H1 (cell line): ENCODE measurements around the gene GDPD1. TPM values are rescaled to one million over a fixed set of nuclear protein-coding genes. Genes with fewer than 3 reads are reported as not detected.

Experiments
- CTCF ChIA-PET: fragments of 300-600 bp; sonication (Branson Sonifier 250); formaldehyde crosslinking; loops from one replicate; lab custom pipeline; 2021; ENCODE audit not compliant: partially characterized antibody; lab: Charles Lee
- POLR2A ChIA-PET: fragments of 300-600 bp; sonication (Branson Sonifier 250); formaldehyde crosslinking; loops from one replicate; lab custom pipeline; 2021; ENCODE audit warnings: inconsistent platforms; ENCODE audit not compliant: partially characterized antibody; lab: Charles Lee
- DNase-seq, 2 experiments: peaks; one replicate each; pipeline versions ENCODE4 v3.0.0 to v3.0.0-alpha.2; 2010 to 2022; ENCODE audit warnings: low spot score in 2 of 2, low read depth in 1 of 2, mixed read lengths in 1 of 2
- FAIRE-seq: peaks from 2 replicates; lab custom pipeline; 2011; peaks lifted over from hg19 to GRCh38; lab: Jason Lieb, UNC
- H2AFZ ChIP-seq: 2 replicates; pipeline ENCODE4 v1.8.1; 2012; ENCODE audit warnings: low read length, inconsistent platforms
- H2AK5ac ChIP-seq: 2 replicates; pipeline ENCODE4 v1.6.1; 2013; ENCODE audit warnings: low read depth, low read length
- H2BK120ac ChIP-seq: replicated peaks from 2 replicates; pipeline ENCODE3; 2013; ENCODE audit warnings: low read depth, low read length, inconsistent platforms
- H2BK12ac ChIP-seq: 2 replicates; pipeline ENCODE4 v1.6.1; 2013; ENCODE audit warnings: low read depth, low read length
- H2BK15ac ChIP-seq: 2 replicates; pipeline ENCODE4 v1.6.1; 2013; ENCODE audit warnings: low read length
- H2BK20ac ChIP-seq: 2 replicates; pipeline ENCODE4 v1.6.1; 2013; ENCODE audit warnings: low read length
- H2BK5ac ChIP-seq: 2 replicates; pipeline ENCODE4 v1.6.1; 2013; ENCODE audit warnings: low read depth, low read length
- H3K14ac ChIP-seq: 2 replicates; pipeline ENCODE4 v1.6.1; 2013; ENCODE audit warnings: inconsistent platforms; ENCODE audit not compliant: insufficient read length
- H3K18ac ChIP-seq: 2 replicates; pipeline ENCODE4 v1.6.1; 2013; ENCODE audit warnings: low read length; ENCODE audit errors: extremely low read depth
- H3K23ac ChIP-seq: 2 replicates; pipeline ENCODE4 v1.6.1; 2013; ENCODE audit warnings: inconsistent platforms; ENCODE audit not compliant: insufficient read length
- H3K23me2 ChIP-seq: 2 replicates; pipeline ENCODE4 v1.6.1; 2013; ENCODE audit warnings: low read depth, low read length
- H3K27ac ChIP-seq: 2 replicates; pipeline ENCODE4 v1.6.1; 2011; ENCODE audit warnings: low read depth, low read length, inconsistent platforms
- H3K27me3 ChIP-seq, 4 experiments: replicated peaks in 1 of 4; 1 replicate in 1 of 4; 2 replicates in 3 of 4; pipeline versions ENCODE4 v1.6.1 to v1.8.1; 2011 to 2013; ENCODE audit warnings: low read length in 3 of 4, mild to moderate bottlenecking in 3 of 4, inconsistent platforms in 2 of 4, mixed read lengths in 2 of 4, moderate library complexity in 1 of 4; ENCODE audit not compliant: control insufficient read depth in 3 of 4, insufficient read depth in 3 of 4; ENCODE audit errors: extremely low read depth in 1 of 4
- H3K36me3 ChIP-seq, 4 experiments: 2 replicates each; pipeline versions ENCODE4 v1.6.1 to v1.8.1; 2011 to 2013; ENCODE audit warnings: mild to moderate bottlenecking in 4 of 4, low read length in 3 of 4, moderate library complexity in 2 of 4, control low read depth in 1 of 4, inconsistent platforms in 1 of 4; ENCODE audit not compliant: insufficient read depth in 4 of 4, control insufficient read depth in 2 of 4
- H3K4ac ChIP-seq: replicated peaks from 2 replicates; pipeline ENCODE3; 2013; ENCODE audit warnings: low read length, low read depth, mixed read lengths, inconsistent platforms; ENCODE audit not compliant: insufficient read length
- H3K4me1 ChIP-seq, 4 experiments: replicated peaks in 1 of 4; 1 replicate in 1 of 4; 2 replicates in 3 of 4; pipeline versions ENCODE4 v1.6.1 to v1.8.1; 2011 to 2013; ENCODE audit warnings: low read length in 3 of 4, inconsistent platforms in 2 of 4, mixed read lengths in 1 of 4; ENCODE audit not compliant: insufficient read depth in 4 of 4, control insufficient read depth in 3 of 4
- H3K4me2 ChIP-seq, 2 experiments: 2 replicates each; pipeline versions ENCODE4 v1.6.1 to v1.8.1; 2011 to 2013; ENCODE audit warnings: low read depth in 2 of 2, low read length in 2 of 2, control low read depth in 1 of 2, inconsistent platforms in 1 of 2, mild to moderate bottlenecking in 1 of 2; ENCODE audit not compliant: insufficient read depth in 1 of 2
- H3K4me3 ChIP-seq, 4 experiments: fragments of 200-600, 300-600 bp in 1 of 4; sonication (generic), shearing (Covaris generic), sonication (Bioruptor Twin) in 1 of 4; 2 replicates each; pipeline versions ENCODE4 v1.5.1 to v1.8.1; 2011 to 2016; ENCODE audit warnings: low read length in 4 of 4, low read depth in 3 of 4, control low read depth in 2 of 4, inconsistent platforms in 2 of 4, mild to moderate bottlenecking in 2 of 4, mixed read lengths in 1 of 4, moderate library complexity in 1 of 4; ENCODE audit not compliant: insufficient read depth in 2 of 4; ENCODE audit errors: extremely low read depth in 1 of 4
- H3K56ac ChIP-seq: replicated peaks from 2 replicates; pipeline ENCODE3; 2013; ENCODE audit warnings: low read depth, mild to moderate bottlenecking, mixed read lengths, low read length, inconsistent platforms; ENCODE audit not compliant: insufficient read length
- H3K79me1 ChIP-seq: 2 replicates; pipeline ENCODE4 v1.6.1; 2013; ENCODE audit warnings: low read depth, low read length, control low read depth
- H3K79me2 ChIP-seq, 2 experiments: 2 replicates each; pipeline versions ENCODE4 v1.6.1 to v1.8.1; 2012 to 2013; ENCODE audit warnings: low read length in 2 of 2, mild to moderate bottlenecking in 2 of 2, inconsistent platforms in 1 of 2; ENCODE audit not compliant: insufficient read depth in 2 of 2, control insufficient read depth in 1 of 2
- H3K9ac ChIP-seq, 4 experiments: replicated peaks in 1 of 4; 1 replicate in 1 of 4; 2 replicates in 3 of 4; pipeline versions ENCODE4 v1.6.1 to v1.8.1; 2011 to 2013; ENCODE audit warnings: low read depth in 3 of 4, low read length in 3 of 4, control low read depth in 2 of 4, mild to moderate bottlenecking in 2 of 4, moderate library complexity in 2 of 4, inconsistent platforms in 1 of 4; ENCODE audit errors: extremely low read depth in 1 of 4
- H3K9me3 ChIP-seq, 2 experiments: 2 replicates each; pipeline versions ENCODE4 v1.6.1 to v1.8.1; 2012 to 2013; ENCODE audit warnings: mild to moderate bottlenecking in 2 of 2, moderate library complexity in 2 of 2, control low read depth in 1 of 2, inconsistent platforms in 1 of 2, low read depth in 1 of 2, low read length in 1 of 2, mixed read lengths in 1 of 2; ENCODE audit not compliant: insufficient read depth in 2 of 2
- H4K20me1 ChIP-seq, 2 experiments: replicated peaks in 1 of 2; 2 replicates each; pipeline versions ENCODE3 to v1.8.1; 2011 to 2013; ENCODE audit warnings: inconsistent platforms in 2 of 2, low read length in 2 of 2, mild to moderate bottlenecking in 1 of 2; ENCODE audit not compliant: insufficient read depth in 2 of 2, control insufficient read depth in 1 of 2
- H4K5ac ChIP-seq: 2 replicates; pipeline ENCODE4 v1.6.1; 2013; ENCODE audit warnings: low read length, low read depth, mixed read lengths, inconsistent platforms; ENCODE audit not compliant: insufficient read length
- H4K8ac ChIP-seq: 2 replicates; pipeline ENCODE4 v1.8.0; 2013; ENCODE audit warnings: mild to moderate bottlenecking, moderate library complexity, low read length, inconsistent platforms; ENCODE audit not compliant: insufficient read depth; ENCODE audit errors: extremely low read depth
- H4K91ac ChIP-seq: replicated peaks from 2 replicates; pipeline ENCODE3; 2013; ENCODE audit warnings: low read length, mixed read lengths, inconsistent platforms; ENCODE audit not compliant: insufficient read length
- BACH1 ChIP-seq: IDR thresholded peaks from 2 replicates; pipeline ENCODE4 v1.6.1; 2012; ENCODE audit warnings: low read length, improper control_type of control experiment
- EZH2 ChIP-seq: fragments of 200-600 bp; sonication (generic); IDR thresholded peaks from 2 replicates; pipeline ENCODE4 v1.7.1; 2012; ENCODE audit warnings: low read depth, mild to moderate bottlenecking, moderate library complexity, low read length, inconsistent platforms; ENCODE audit not compliant: severe bottlenecking
- GABPA ChIP-seq: IDR thresholded peaks from 2 replicates; pipeline ENCODE4 v1.6.1; 2011; ENCODE audit warnings: mild to moderate bottlenecking, low read length, moderate library complexity, borderline replicate concordance; ENCODE audit not compliant: insufficient read depth
- GTF2F1 ChIP-seq: IDR thresholded peaks from 2 replicates; pipeline ENCODE4 v1.6.1; 2012; ENCODE audit warnings: low read depth, low read length, improper control_type of control experiment, borderline replicate concordance
- MAFK ChIP-seq: IDR thresholded peaks from 2 replicates; pipeline ENCODE4 v1.6.1; 2012; ENCODE audit warnings: low read depth, mild to moderate bottlenecking, improper control_type of control experiment, low read length
- NRF1 ChIP-seq: IDR thresholded peaks from 2 replicates; pipeline ENCODE4 v1.6.1; 2011; ENCODE audit warnings: mild to moderate bottlenecking, low read depth, low read length, improper control_type of control experiment
- TAF1 ChIP-seq: IDR thresholded peaks from 2 replicates; pipeline ENCODE4 v1.6.1; 2011; ENCODE audit warnings: mild to moderate bottlenecking, low read depth, low read length
- WGBS, 2 experiments: shearing (Covaris generic) in 1 of 2; methylation state at CpG; one replicate each; pipeline versions ENCODE4 v1.1.6 to v1.1.7; 2013 to 2015; ENCODE audit warnings: low lambda C conversion rate in 2 of 2, mixed read lengths in 2 of 2, inconsistent platforms in 1 of 2, low coverage in 1 of 2, missing lambda C conversion rate in 1 of 2; ENCODE audit not compliant: insufficient replicate concordance in 2 of 2, insufficient coverage in 1 of 2, insufficient read length in 1 of 2; ENCODE audit errors: extremely low coverage in 1 of 2, missing lambda C conversion rate in 1 of 2; 5-methylcytosine and 5-hydroxymethylcytosine counted together
- polyA plus RNA-seq, 7 experiments: library from polyadenylated mRNA; depleted of rRNA in 3 of 7; stranded (reverse) in 5 of 7; unstranded in 2 of 7; fragments of >200 nt in 5 of 7; fragments of 200-250 nt in 2 of 7; gene quantifications; 1 replicate in 5 of 7; 2 replicates in 1 of 7; 4 replicates in 1 of 7; pipeline versions ENCODE4 v1.2.1 to v1.2.3, GENCODE V29; 2011 to 2013; ENCODE audit warnings: missing spikeins in 2 of 7, mixed read lengths in 2 of 7
- total RNA-seq: library from RNA; stranded (reverse); fragmentation: NEBNext Ultra II Directional; extraction: Animal tissue kit (Norgen Biotek cat#: 25700); gene quantifications from 2 replicates; pipeline ENCODE4 v1.2.1, GENCODE V29; 2021

The GDPD1 gene
- total and polyA plus RNA-seq, 2 of the 8 experiments (the other 6 are each of a cell fraction or from before 2014, with no cell fraction given), result 3.2 to 7.7 TPM

DNA sequence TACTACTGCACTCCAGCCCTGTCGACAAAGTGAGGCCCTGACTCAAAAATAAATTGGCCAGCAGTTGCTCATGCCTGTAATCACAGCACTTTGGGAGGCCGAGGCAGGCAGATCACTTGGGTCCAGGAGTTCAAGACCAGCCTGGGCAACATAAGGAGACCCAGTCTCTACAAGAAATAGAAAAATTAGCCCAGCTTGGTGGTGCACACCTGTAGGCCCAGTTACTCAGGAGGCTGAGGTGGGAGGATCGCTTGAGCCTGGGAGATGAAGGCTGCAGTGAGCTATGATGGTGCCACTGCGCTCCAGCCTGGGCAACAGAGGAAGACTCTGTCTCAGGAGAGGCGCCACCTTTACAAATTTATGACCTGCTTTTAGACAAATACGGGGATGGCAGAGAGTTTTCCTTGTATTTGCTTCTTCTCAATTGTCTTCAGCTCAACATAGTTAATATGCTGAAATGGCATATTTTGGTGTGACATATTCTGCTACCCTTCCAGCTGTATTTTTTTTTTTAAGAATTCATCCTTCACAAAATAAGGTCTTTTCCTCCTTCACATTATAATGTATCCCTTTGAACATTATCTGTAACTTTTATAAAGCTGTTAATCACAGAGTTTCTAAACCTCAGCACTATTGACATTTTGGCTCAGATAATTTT, 90.1 kb downstream of the GDPD1 start:
- WGBS, 2 experiments, result 91% methylated on average over 6 of the region's 6 CpGs; no CpG with 5 or more reads in 1 of the 2 experiments
- H4K20me1 ChIP-seq, result no peaks in the 10 kb centered on the region
- no peak overlapping the region for H3K4me2 ChIP-seq
- H3K23ac ChIP-seq, result no peak overlapping the region
- no peak overlapping the region for H3K4me3 ChIP-seq
- ChIA-PET POLR2A (interaction anchor here (0.6 kb wide), 1 partner anchor 217 kb away, joined by 3 read pairs; no protein-coding TSS in a partner anchor), CTCF (interaction anchor here (0.6 to 18.5 kb wide), 31 partner anchors 9 to 581 kb away, joined by 3 to 299 read pairs (median 4); partner anchors contain the start of gene YPEL2)
- no peak overlapping the region for H3K18ac ChIP-seq
- no peak for TF ChIP-seq TAF1
- no peak for TF ChIP-seq BACH1
- peak; percentile 64; the same call in 1 of the 2 replicates for TF ChIP-seq MAFK
- no peak for TF ChIP-seq EZH2
- no peak for TF ChIP-seq GABPA
- no peak for TF ChIP-seq NRF1
- no peak for TF ChIP-seq GTF2F1
- no peak overlapping the region for H2BK12ac ChIP-seq
- FAIRE-seq, result no peak
- no peak overlapping the region for H3K56ac ChIP-seq
- H4K8ac ChIP-seq, result no peak overlapping the region
- no peaks in the 10 kb centered on the region for H3K36me3 ChIP-seq
- H2BK120ac ChIP-seq, result no peak overlapping the region
- H3K14ac ChIP-seq, result no peak overlapping the region
- H3K4me1 ChIP-seq, result no peaks in the 10 kb centered on the region
- H3K4ac ChIP-seq, result no peak overlapping the region
- H4K91ac ChIP-seq, result no peak overlapping the region
- no peak overlapping the region for H2BK15ac ChIP-seq
- H3K23me2 ChIP-seq, result no peaks in the 10 kb centered on the region
- no peak overlapping the region for H2BK20ac ChIP-seq
- H2AK5ac ChIP-seq, result no peak overlapping the region
- no peak overlapping the region for H2BK5ac ChIP-seq
- no peaks in the 10 kb centered on the region for H3K79me1 ChIP-seq
- H4K5ac ChIP-seq, result no peak overlapping the region
- no peak overlapping the region for H3K9ac ChIP-seq
- no peaks in the 10 kb centered on the region for H3K79me2 ChIP-seq
- no peak overlapping the region for H3K27ac ChIP-seq
- H2AFZ ChIP-seq, result no peak overlapping the region
- H3K27me3 ChIP-seq, result no peaks in the 10 kb centered on the region
- no peaks in the 10 kb centered on the region for H3K9me3 ChIP-seq
- no peak for DNase-seq
